SK-N-SH treated with all-trans-retinoic acid at 6 μM for 48 hours (cell line): ENCODE measurements around the gene IL6ST.

Source experiments
- ARNTL ChIP-seq: fragments of 450-650 bp; formaldehyde crosslinking; IDR thresholded peaks from 2 replicates; pipeline ENCODE4 v1.5.0; 2020; ENCODE audit warnings: low read depth, mild to moderate bottlenecking, moderate library complexity, borderline replicate concordance
- CREB5 ChIP-seq: fragments of 250-450 bp; sonication (Bioruptor Pico); IDR thresholded peaks from 2 replicates; pipeline ENCODE4 v1.5.1; 2020; ENCODE audit warnings: low read depth, mild to moderate bottlenecking, moderate library complexity
- GLIS3 ChIP-seq: fragments of 250-450 bp; sonication (Bioruptor Pico); IDR thresholded peaks from 2 replicates; pipeline ENCODE4 v1.5.0; 2020; ENCODE audit warnings: mild to moderate bottlenecking, moderate library complexity
- OSR1 ChIP-seq: fragments of 250-450 bp; sonication (Bioruptor Pico); IDR thresholded peaks from 2 replicates; pipeline ENCODE4 v1.8.0; 2022; ENCODE audit warnings: moderate library complexity, mild to moderate bottlenecking, inconsistent platforms
- RARB ChIP-seq: fragments of 250-450 bp; sonication (Bioruptor Pico); IDR thresholded peaks from 2 replicates; pipeline ENCODE4 v1.8.0; 2021; ENCODE audit warnings: mild to moderate bottlenecking, moderate library complexity
- SNAI2 ChIP-seq: fragments of 250-450 bp; sonication (Bioruptor Pico); IDR thresholded peaks from 2 replicates; pipeline ENCODE4 v1.5.0; 2020; ENCODE audit warnings: mild to moderate bottlenecking, moderate library complexity
- TCF4 ChIP-seq: fragments of 250-450 bp; sonication (Bioruptor Pico); IDR thresholded peaks from 2 replicates; pipeline ENCODE4 v1.8.0; 2021; ENCODE audit warnings: mild to moderate bottlenecking, moderate library complexity, borderline replicate concordance
- ZNF70 ChIP-seq: fragments of 450-650 bp; formaldehyde crosslinking; IDR thresholded peaks from 2 replicates; pipeline ENCODE4 v1.5.0; 2020; ENCODE audit warnings: mild to moderate bottlenecking, moderate library complexity

GRCh38 chr5:55888205-55888604 lies 106.6 kb downstream of the IL6ST start:
- TF ChIP-seq RARB (CRISPR knock-in tag) (no peak), SNAI2 (CRISPR knock-in tag) (no peak), GLIS3 (CRISPR knock-in tag) (no peak), CREB5 (CRISPR knock-in tag) (no peak), ZNF70 (CRISPR knock-in tag) (no peak), OSR1 (CRISPR knock-in tag) (no peak), TCF4 (CRISPR knock-in tag) (no peak), ARNTL (no peak)
